Dermis microvascular lymphatic vessel endothelial cell (primary cell): ENCODE data around the gene CXCR4. TPM values are rescaled to one million over a fixed set of nuclear protein-coding genes. Genes with fewer than 3 reads are reported as not detected.

ENCODE experiments used
- DNase-seq, 2 donors: peaks; one replicate each; pipeline versions ENCODE4 v3.0.0 to v3.0.0-alpha.2; 2010; ENCODE audit warnings: low read depth in 2 of 2
- total RNA-seq: library from RNA; depleted of rRNA; stranded (reverse); fragments of >200 nt; gene quantifications from 2 replicates; pipeline ENCODE4 v1.2.1, GENCODE V29; 2014

The CXCR4 gene
- total RNA-seq, 1 donor from 2014 or later, result 37.0 TPM

GRCh38 chr2:136131961-136132824, 14.2 kb upstream of the CXCR4 start:
- no peak for DNase-seq

DNA sequence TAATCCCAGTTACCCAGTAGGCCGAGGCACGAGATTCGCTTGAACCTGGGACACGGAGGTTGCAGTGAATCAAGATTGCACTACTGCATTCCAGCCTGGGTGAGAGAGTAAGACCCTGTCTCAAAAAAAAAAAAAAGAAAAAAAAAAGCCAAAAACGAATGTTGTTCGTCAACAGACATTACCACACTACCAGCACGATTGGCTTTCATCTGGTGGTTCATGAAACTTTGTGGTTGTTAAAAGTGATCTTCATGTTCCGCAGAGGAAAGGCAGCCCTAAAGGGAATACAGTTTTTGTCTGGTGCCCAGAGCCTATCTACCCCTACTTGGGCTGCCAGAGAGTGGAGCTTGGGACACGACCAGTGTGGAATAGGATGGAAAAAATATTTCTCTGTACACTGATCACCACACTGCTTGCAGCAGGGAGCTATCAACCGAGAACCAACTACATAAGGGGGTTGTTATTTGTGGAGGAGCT, 13.6 kb upstream of the CXCR4 start:
- DNase-seq, result no peak

DNA sequence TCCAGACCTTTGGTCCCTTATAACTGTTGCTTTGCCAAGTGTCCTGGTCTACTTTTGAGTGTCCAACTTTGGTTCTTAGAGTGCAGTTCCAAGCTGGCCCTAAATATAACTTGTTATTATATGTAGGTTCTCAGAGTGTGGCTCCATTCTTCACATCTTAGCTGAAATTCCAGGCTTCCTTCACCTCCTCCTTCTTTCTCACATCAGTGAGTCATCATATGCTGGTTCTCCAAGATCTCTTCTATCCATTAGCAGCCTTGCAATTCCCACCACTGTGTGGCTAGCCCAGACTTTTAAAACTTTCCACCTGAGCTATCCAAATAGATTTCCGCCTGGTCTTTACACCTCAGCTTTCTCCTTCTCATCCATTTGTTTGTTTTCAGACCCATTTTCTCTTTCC, 12.6 kb upstream of the CXCR4 start:
- no peak for DNase-seq

- DNase-seq, result no peak
Measured at GRCh38 chr2:136130045-136130444, 12.1 kb upstream of the CXCR4 start.

- DNase-seq, result no peak
Measured at GRCh38 chr2:136129601-136130000, 11.7 kb upstream of the CXCR4 start.

DNA sequence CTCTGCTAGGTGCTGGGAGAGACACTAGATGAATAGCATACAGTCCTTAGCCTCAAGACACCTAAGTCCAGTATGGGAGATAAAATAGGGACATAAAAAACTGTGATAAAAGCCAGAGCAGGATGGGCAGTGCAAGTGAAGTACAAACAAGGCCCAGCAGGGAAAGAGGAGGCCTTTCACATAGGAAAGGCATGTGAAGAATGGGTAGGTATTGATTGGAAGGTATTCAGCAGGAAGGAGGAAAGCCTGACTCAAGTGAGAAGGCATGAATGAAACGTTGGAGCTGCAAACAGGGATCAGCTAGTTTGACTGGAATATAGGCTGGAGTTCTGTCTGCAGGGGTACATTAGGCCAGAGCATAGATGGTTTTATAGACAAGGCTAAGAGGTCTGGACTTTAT, 11.0 kb upstream of the CXCR4 start:
- DNase-seq, result no peak

- DNase-seq, result no peak
Measured at GRCh38 chr2:136128366-136128765, 10.4 kb upstream of the CXCR4 start.

GRCh38 chr2:136127356-136127755, 9.4 kb upstream of the CXCR4 start:
- no peak for DNase-seq

GRCh38 chr2:136126421-136126926, 8.5 kb upstream of the CXCR4 start:
- no peak for DNase-seq

DNA sequence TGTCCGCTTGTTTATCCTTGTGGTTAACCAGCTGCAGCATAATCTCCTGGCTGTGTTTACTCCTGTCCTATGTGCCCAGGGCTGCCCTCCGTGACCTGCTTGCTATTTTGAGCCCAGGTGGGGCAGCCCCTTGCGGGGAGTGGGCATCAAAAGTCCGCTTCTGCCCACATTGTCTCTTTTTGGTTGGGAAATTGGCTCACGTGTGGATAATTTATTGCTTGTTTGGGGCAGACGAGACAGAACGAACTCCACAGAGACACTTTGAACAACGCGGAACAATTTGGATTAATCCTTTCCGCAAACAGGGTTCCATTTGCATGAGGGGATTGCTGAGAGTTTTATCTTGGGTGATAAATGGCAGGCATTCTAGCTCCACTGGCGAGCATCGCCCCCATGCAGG, 8.1 kb upstream of the CXCR4 start:
- no peak for DNase-seq

- no peak for DNase-seq
Measured at GRCh38 chr2:136125236-136125635, 7.3 kb upstream of the CXCR4 start.

DNA sequence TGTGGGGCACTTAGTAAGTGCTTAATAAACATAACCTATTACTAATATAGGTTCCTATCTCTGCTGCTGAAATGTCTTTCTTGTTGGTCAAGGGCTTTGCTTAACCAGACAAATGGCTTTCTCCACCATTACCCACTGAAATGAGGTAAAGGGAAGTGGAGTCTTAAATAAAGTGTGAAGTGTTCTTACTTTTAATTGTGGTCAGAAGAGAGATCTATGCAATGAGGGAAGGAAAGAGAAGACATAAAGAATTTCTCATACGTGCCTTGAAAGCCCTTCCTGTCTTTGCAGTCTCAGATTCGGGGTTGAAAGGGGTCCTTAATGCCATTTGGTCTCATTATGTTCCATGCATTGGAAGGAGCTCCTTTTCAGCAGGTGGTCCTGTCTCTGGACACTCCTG, 6.9 kb upstream of the CXCR4 start:
- no peak for DNase-seq

- no peak for DNase-seq
Measured at GRCh38 chr2:136122661-136123060, 4.7 kb upstream of the CXCR4 start.

- no peak for DNase-seq
Measured at GRCh38 chr2:136121204-136121910, 3.4 kb upstream of the CXCR4 start.

GRCh38 chr2:136119717-136120675, 2.0 kb upstream of the CXCR4 start:
- no peak for DNase-seq

DNA sequence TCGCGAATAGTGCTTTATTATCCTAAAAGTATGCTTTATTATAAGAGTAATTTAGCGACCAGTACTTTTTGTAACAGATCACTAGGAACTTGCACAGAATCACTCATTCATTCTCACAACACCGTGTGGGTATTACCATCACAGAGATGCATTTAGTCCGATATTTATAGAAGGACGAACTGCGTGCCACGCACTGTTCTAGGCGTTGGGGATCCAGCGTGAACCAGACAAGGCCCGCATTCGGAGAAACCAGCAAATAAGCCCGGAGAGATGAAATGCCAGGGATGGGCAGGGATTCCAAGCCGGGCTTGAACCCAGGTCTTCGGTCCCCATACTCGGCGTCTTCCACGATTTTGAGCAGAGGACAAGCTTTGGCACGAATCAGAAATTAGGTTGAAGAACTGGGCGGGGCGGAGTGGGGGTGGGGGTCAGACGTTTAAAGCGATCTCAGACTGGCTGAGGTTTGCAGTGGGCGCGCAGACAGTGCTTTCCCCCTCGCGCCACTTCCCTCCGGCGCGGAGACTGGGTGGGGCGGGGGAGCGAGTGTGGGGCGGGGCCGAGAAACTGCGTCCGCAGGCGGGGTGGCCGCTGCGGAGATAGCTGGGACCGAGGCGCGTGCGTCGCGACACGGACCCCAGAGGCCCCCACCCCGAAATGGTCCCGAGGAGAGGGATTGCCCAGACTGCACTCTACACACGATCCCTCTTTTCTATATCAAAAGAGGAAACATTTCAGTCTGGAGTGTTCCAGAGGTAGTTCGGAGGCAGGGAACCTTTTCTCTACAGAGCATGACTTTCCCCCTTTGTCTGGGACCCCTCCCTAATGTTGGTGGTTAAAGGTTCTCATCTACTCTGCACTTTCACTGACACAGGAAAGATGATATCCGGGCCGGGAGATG, 1.1 kb upstream of the CXCR4 start:
- no peak for DNase-seq

DNA sequence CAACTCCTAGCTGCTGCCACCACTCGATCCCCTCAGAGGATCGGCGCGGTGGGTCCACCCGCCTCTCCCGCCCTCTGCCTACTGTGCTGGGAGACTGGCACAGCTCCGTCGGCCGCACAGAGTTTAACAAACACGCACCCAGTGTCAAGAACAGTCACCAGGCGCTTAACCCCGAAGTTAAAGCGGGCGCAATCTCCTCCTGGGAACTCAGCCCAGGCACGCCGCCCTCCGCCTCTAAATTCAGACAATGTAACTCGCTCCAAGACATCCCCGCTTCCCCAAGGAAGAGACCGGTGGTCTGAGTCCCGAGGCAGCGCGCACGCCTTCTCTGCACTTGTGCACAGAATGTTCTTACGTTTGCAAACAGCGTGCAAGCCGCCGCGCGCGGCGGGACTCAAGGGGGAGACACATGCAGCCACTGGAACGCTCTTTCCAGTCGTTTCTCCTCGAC, 533 bp downstream of the CXCR4 start:
- DNase-seq, result peak; percentile 32 to 68

- peak in 1 of 2 donors; percentile 19 for DNase-seq
Measured at GRCh38 chr2:136116813-136117390, 1.0 kb downstream of the CXCR4 start.

DNA sequence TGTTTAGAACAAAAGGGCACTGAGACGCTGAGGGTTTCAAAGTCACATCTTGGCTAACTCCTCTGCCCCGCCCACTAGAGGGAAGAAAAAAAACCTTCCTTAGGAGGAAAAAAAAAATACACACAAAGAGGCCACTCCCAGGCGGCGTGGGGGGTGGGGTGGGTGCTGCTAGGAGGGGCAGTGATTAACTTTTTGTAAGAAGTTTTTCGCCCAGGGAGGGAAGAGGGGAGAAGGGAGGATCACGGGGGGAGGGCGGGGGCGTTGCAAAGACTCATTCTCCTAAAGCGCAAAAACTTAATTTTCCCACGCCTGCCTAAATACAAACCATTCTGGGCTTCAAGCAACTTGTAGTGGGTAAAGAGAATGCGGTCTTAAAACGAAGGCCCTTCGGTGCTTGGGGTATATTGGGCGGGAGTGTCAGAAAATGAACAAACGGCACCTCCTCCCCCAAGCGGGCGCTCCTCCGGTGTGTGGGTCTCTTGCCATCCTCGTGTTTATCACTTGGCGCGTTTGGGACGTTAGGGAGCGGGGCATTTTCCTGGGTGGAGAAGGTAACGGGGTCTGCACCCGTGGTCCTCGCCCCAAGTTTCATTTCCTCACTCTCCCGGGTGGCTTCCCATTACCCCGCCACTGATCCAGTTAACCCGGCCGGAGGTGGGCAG, 1.7 kb downstream of the CXCR4 start:
- peak in 1 of 2 donors; percentile 33 for DNase-seq
